ENCODE data around the gene ZRANB1. TPM values are rescaled to one million over a fixed set of nuclear protein-coding genes. Genes with fewer than 3 reads are reported as not detected.
"Not testable (repeated sequence)": the region's sequence is repeated elsewhere in the genome, so short reads cannot be mapped to it uniquely, and the experiment has no call there.

ZRANB1 gene
- total RNA-seq, 2 experiments from 2014 or later, result 13.1 to 13.4 TPM

GRCh38 chr10:124957404-124957947 is 15.6 kb downstream of the ZRANB1 start:
- ChIA-PET CTCF (no interaction called here), POLR2A (no interaction called here)

DNA sequence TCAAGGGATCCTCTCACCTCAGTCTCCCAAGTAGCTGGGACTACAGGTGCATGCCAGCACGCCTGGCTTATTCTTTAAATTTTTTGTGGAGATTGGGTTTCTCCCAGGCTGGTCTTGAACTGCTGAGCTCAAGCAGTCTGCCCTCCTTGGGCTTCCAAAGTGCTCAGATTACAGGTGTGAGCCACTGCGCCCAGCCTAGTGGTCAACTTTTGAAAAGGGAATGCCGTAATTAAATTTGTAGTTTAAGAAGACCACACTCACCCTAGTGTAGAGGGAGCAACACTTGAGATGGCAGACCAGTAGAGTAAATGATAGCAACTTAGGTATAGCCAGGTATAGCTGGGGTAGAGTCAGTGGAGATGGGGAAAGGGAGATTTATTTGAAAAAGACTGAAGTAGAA is 17.6 kb downstream of the ZRANB1 start:
- CTCF ChIA-PET, result interaction anchor here (0.6 kb wide), 1 partner anchor 146 kb away, joined by 3 read pairs; no protein-coding TSS in a partner anchor
- POLR2A ChIA-PET, result no interaction called here

DNA sequence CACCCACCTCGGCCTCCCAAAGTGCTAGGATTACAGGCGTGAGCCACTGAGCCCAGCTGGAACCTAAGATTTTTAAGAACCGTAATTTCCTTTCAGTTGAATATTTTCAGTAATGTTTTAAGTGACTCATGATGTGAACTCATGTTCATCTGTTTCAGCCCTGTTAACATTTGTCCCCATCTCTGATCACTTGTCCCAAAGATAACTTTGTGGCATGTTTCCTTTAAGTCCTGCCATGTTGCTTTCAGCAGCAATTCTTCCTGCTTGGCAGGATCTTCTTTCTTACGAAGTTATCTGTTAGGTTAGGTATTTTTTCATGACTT is 19.3 kb downstream of the ZRANB1 start:
- POLR2A ChIA-PET, result interaction anchor here (0.7 kb wide), 2 partner anchors 8 to 243 kb away, joined by 6 read pairs; no protein-coding TSS in a partner anchor
- CTCF ChIA-PET, result no interaction called here

- ChIA-PET POLR2A (interaction anchor here (0.7 kb wide), 1 partner anchor 73 kb away, joined by 13 read pairs; no protein-coding TSS in a partner anchor), CTCF (no interaction called here)
These were observed 20.5 kb downstream of the ZRANB1 start for GRCh38 chr10:124962421-124962820.

DNA sequence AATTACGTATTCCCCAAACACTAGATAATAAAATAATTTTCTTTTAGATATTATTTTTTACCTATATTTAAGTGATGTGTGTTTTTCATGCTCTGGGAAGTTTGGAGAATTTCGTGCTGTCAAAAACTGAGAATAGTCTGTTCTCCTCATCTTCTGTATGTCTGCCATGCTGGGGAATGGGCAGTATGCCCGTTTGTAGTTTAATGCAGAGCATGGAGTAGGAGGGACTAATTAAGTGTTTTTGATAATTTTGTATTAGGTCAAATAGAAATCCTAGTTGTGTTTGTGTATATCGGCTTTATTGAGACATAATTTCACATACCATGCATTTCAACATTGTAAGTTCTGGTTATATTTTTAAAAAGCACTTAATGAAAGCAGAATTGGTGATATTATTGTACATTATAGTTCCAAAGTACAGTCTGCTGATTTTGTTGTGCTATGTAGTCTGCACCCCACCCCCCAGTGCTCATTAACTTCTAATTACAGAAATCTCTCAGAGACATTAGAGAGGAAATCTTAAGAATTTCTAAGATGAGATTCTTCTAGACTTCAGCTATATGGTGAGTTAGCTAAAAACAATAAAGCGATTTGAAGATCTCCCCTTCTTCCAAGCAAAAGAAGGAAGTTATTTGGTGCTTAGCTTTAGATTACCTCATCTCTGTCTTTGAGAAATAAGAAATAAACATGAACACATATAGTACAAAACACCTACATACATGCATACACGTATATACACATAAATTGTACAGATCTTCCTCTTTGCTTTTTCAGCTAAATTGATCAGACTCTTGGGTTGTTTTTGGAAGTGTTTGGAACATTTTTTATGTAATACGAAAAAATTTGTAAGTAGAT is 22.2 kb downstream of the ZRANB1 start:
- CTCF ChIA-PET, result no interaction called here

DNA sequence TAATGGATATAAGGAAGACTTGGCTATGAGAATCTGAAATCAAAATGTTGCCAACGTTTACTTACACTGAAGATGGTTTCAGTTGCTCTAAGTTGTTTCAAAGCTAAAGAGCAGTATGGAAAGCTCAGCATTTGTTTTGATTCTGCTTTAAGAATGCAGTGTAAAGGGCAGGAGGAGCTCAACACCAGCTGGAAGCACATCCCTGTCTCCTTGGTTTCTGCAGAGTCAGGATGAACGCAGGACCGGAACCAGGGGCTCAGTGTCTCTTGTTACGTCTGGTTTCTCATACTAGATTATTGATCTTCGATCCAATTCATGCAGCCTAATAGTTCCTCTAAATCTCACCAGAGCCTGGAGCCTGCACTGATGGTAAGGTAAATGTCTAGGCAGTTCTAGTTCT is 24.1 kb downstream of the ZRANB1 start:
- ChIA-PET POLR2A (no interaction called here), CTCF (no interaction called here)

More for the DNA sequence above, 22.2 kb downstream of the ZRANB1 start:
- POLR2A ChIA-PET, result no interaction called here

GRCh38 chr10:124967255-124967654 is 25.3 kb downstream of the ZRANB1 start:
- POLR2A ChIA-PET, result no interaction called here
- CTCF ChIA-PET, result no interaction called here

DNA sequence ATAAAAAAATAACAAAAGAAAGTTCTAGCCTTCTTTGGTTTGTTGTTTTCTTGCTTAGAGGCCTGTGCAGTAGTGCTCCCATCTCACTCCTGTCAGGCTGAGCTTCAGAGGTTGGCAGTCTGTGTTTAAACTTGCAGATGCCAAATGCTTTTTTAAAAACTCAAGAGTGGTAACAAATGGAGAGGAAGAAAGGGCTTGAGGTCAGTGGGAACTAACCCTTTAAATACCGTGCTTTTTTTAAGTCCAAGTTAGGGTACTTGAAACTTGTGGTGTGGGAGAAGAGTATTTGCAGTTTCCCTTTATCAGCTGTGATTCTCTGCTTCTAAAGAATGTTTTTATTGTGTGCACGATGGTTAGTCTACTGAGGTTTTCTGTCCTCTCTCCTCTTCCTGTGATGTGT is 29.4 kb downstream of the ZRANB1 start:
- CTCF ChIA-PET, result interaction anchor here (1.3 kb wide), 1 partner anchor 21 kb away, joined by 3 read pairs; no protein-coding TSS in a partner anchor

DNA sequence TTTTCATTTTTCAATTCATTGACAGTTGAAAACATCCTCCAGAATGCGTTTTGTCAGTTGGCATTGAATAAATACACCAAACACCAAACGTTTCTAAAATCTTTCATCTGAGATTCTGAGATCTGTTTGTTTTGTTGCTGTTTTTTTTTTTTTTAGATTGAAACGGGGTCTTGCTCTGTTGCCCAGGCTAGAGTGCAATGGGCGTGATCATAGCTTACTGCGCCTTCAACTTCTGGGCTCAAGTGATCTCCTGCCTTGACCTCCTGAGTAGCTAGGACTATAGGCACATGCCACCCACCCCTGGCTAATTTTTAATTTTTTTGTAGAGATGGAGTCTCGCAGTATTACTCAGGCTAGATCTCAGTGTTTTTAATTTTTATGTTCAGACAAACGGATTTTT is 30.7 kb downstream of the ZRANB1 start:
- ChIA-PET POLR2A (no interaction called here), CTCF (interaction anchor here (1.3 kb wide), 1 partner anchor 20 kb away, joined by 3 read pairs; no protein-coding TSS in a partner anchor)

More for the DNA sequence above, 29.4 kb downstream of the ZRANB1 start:
- POLR2A ChIA-PET, result no interaction called here

GRCh38 chr10:124974131-124974530 is 32.2 kb downstream of the ZRANB1 start:
- POLR2A ChIA-PET, result no interaction called here
- CTCF ChIA-PET, result no interaction called here

GRCh38 chr10:124975977-124976514 is 34.1 kb downstream of the ZRANB1 start:
- ChIA-PET POLR2A (interaction anchor here (0.7 to 1.0 kb wide), 2 partner anchors 12 to 60 kb away, joined by 3 to 4 read pairs; no protein-coding TSS in a partner anchor), CTCF (interaction anchor here (0.7 to 1.7 kb wide), 3 partner anchors 33 to 577 kb away, joined by 3 to 4 read pairs (median 4); no protein-coding TSS in a partner anchor)

- POLR2A ChIA-PET, result interaction anchor here (0.7 kb wide), 1 partner anchor 11 kb away, joined by 4 read pairs; no protein-coding TSS in a partner anchor
- CTCF ChIA-PET, result interaction anchor here (1.7 kb wide), 1 partner anchor 34 kb away, joined by 4 read pairs; no protein-coding TSS in a partner anchor
These were observed 35.2 kb downstream of the ZRANB1 start for GRCh38 chr10:124977161-124977560.

DNA sequence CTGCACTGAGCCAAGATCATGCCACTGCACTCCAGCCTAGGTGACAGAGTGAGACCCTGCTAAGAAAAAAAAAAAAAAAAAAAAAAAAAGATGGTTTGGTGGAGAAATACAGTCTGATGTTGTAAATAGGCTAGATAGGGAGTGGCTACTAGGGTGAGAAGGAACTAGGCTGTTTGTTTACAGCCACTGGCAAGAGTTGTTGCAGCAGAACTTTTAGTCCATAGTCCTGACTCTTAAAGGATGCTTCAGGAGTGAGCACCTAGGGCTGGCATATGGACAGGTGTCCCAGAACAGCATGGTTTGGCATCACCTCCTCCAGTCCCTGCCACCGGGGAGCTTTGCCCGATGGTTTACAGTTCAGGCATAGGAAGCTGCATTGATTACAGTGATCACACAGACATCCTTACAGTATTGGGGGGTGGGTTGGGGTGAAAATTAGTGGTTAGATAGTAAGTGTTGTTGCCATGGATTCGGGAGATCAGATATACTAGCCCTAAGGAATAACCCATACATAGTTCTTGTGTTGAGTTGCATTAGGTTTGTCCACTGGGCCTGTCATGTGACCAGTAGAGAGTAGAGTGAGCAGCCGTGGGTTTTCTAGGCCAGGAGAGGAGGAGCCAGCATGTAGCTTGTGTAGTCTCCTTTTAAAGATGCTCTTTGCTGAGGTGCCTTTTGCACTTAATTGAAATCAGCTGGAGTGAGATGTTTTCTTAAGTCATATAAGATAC is 35.9 kb downstream of the ZRANB1 start:
- ChIA-PET POLR2A (no interaction called here), CTCF (no interaction called here)

DNA sequence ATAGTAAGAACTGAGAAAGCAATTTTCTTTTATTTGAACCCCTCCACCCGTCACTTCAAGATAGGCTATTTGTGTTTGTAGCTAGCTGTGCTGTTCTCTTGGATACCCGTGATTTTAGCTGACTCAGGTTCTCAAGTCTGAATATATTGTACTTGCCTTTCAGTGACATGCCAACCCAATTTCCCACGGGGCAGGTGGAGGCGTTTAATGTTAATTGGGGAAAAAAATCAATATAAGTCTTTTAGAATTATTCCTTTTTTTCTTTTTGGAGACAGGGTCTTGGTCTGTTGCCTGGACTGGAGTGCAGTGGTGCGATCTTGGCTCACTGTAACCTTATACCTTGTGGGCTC is 36.4 kb downstream of the ZRANB1 start:
- ChIA-PET POLR2A (no interaction called here), CTCF (no interaction called here)

- POLR2A ChIA-PET, result no interaction called here
- CTCF ChIA-PET, result no interaction called here
These were observed 41.4 kb downstream of the ZRANB1 start for GRCh38 chr10:124983321-124983720.

- POLR2A ChIA-PET, result no interaction called here
- CTCF ChIA-PET, result no interaction called here
These were observed 42.5 kb downstream of the ZRANB1 start for GRCh38 chr10:124984376-124984775.

DNA sequence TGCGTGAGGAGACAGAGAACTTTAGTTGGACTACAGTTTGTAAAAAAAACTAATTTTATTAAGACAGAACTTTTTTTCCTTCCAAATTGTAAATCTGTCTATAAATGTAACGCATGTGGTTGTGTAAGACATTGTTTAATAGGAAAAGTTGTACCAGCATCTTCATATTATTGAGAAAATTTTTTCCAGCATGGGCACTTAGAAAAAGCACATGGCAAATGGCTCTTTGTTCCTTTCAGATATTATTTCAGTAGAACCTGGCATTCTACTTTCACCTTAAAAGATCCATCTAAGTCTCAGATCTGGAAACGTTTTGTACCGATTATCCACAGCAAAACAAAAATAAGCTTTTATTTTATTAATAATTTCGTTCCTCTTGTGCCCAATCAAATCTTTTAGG is 43.2 kb downstream of the ZRANB1 start:
- ChIA-PET CTCF (no interaction called here), POLR2A (no interaction called here)

- ChIA-PET CTCF (no interaction called here), POLR2A (no interaction called here)
These were observed 45.9 kb downstream of the ZRANB1 start for GRCh38 chr10:124987788-124988187.

GRCh38 chr10:124988753-124989152 is 46.8 kb downstream of the ZRANB1 start:
- POLR2A ChIA-PET, result interaction anchor here (0.6 kb wide), 1 partner anchor 12 kb away, joined by 4 read pairs; no protein-coding TSS in a partner anchor
- CTCF ChIA-PET, result not testable (repeated sequence)

DNA sequence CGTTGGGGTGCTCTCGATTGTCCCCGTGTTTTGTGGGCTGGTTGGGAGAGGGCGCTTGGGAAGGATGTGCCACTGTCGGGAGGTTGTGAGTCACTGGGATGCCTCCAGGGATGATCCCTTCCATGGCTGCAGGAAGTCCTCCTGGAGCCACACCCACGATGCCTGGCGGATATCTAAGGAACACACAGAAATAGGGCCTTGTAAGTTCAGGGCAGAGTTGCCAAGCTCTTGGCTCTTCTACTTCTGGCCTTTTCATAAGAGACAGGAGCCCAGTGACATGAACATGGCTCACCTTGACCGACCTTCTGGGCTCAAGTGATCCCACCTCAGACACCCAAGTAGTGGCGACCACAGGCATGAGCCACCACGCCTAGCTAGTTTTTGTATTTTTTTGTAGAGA is 47.6 kb downstream of the ZRANB1 start:
- POLR2A ChIA-PET, result no interaction called here
- CTCF ChIA-PET, result no interaction called here

All from activated CD8-positive, alpha-beta memory T cell treated with anti-CD3 and anti-CD28 coated beads for 36 hours (primary cell).